Subcutaneous adipose tissue (tissue), 4 donors: ENCODE results near the gene SPAG17. TPM values are rescaled to one million over a fixed set of nuclear protein-coding genes. Genes with fewer than 3 reads are reported as not detected.

Experiments
- CTCF ChIP-seq: fragments of 450-650 bp; IDR thresholded peaks from one replicate; pipeline ENCODE4 v1.5.1; 2016; ENCODE audit warnings: low read depth, mild to moderate bottlenecking, control low read depth, antibody characterized with exemption, moderate library complexity
- total RNA-seq, 4 donors: library from RNA; depleted of rRNA; stranded (reverse); fragments of >200 nt; gene quantifications; one replicate each; pipeline ENCODE4 v1.1.0, GENCODE V29; 2016

The SPAG17 gene
- total RNA-seq, 4 donors from 2014 or later = 0.82 to 2.7 (median 1.6) TPM

- TF ChIP-seq CTCF = no peak
Measured at GRCh38 chr1:118123116-118123839, 61.8 kb downstream of the SPAG17 start.

GRCh38 chr1:118122234-118123004 is 62.6 kb downstream of the SPAG17 start:
- no peak for TF ChIP-seq CTCF

- TF ChIP-seq CTCF = no peak
Measured at GRCh38 chr1:118118873-118119463, 66.1 kb downstream of the SPAG17 start.

GRCh38 chr1:118118469-118118868 is 66.6 kb downstream of the SPAG17 start:
- TF ChIP-seq CTCF = no peak

GRCh38 chr1:118117521-118117920 is 67.5 kb downstream of the SPAG17 start:
- no peak for TF ChIP-seq CTCF

- TF ChIP-seq CTCF = no peak
Measured at GRCh38 chr1:118116909-118117308, 68.1 kb downstream of the SPAG17 start.

- no peak for TF ChIP-seq CTCF
Measured at GRCh38 chr1:118116401-118116800, 68.6 kb downstream of the SPAG17 start.
